Liver (tissue), 9 donors: ENCODE results near the gene SLC12A7. TPM values are rescaled to one million over a fixed set of nuclear protein-coding genes. Genes with fewer than 3 reads are reported as not detected.

Experiments
- DNase-seq: peaks from one replicate; pipeline ENCODE4 v3.0.0-alpha.2; 2017; ENCODE audit warnings: low spot score
- H3K27ac ChIP-seq, 2 donors: one replicate each; pipeline ENCODE4 v1.7.0; 2013; ENCODE audit warnings: inconsistent platforms in 2 of 2, low read length in 2 of 2, control low read depth in 1 of 2, low read depth in 1 of 2, mild to moderate bottlenecking in 1 of 2
- H3K27me3 ChIP-seq, 4 donors: one replicate each; pipeline versions ENCODE4 v1.6.1 to v1.7.0; 2013; ENCODE audit warnings: low read length in 3 of 4, inconsistent platforms in 1 of 4, mild to moderate bottlenecking in 1 of 4, moderate library complexity in 1 of 4; ENCODE audit not compliant: control insufficient read depth in 4 of 4, insufficient read depth in 4 of 4
- H3K36me3 ChIP-seq, 4 donors: one replicate each; pipeline versions ENCODE4 v1.6.1 to v1.7.0; 2013; ENCODE audit warnings: low read length in 3 of 4, mild to moderate bottlenecking in 3 of 4, low read depth in 1 of 4, moderate library complexity in 1 of 4; ENCODE audit not compliant: control insufficient read depth in 4 of 4, insufficient read depth in 3 of 4
- H3K4me1 ChIP-seq, 4 donors: one replicate each; pipeline versions ENCODE4 v1.6.1 to v1.7.0; 2013; ENCODE audit warnings: low read length in 3 of 4, mild to moderate bottlenecking in 3 of 4, moderate library complexity in 1 of 4; ENCODE audit not compliant: control insufficient read depth in 4 of 4, insufficient read depth in 4 of 4
- H3K4me3 ChIP-seq, 3 donors: one replicate each; pipeline versions ENCODE4 v1.6.1 to v1.7.0; 2013; ENCODE audit warnings: low read length in 3 of 3, control low read depth in 1 of 3, low read depth in 1 of 3, mild to moderate bottlenecking in 1 of 3
- H3K9ac ChIP-seq, 2 donors: one replicate each; pipeline ENCODE4 v1.7.0; 2013; ENCODE audit warnings: low read length in 2 of 2, mild to moderate bottlenecking in 2 of 2, moderate library complexity in 2 of 2, control low read depth in 1 of 2, low read depth in 1 of 2
- H3K9me3 ChIP-seq, 4 donors: one replicate each; pipeline versions ENCODE4 v1.6.1 to v1.7.0; 2013; ENCODE audit warnings: low read length in 3 of 4; ENCODE audit not compliant: control insufficient read depth in 4 of 4
- CTCF ChIP-seq: fragments of 150-350 bp; IDR thresholded peaks from 2 replicates; pipeline ENCODE4 v1.5.1; 2017; ENCODE audit warnings: improper control_type of control experiment, low read depth, low read length; ENCODE audit not compliant: missing input control
- EGR1 ChIP-seq, 2 donors: IDR thresholded peaks; 2 replicates each; pipeline ENCODE4 v1.6.1; 2016 to 2018; ENCODE audit warnings: antibody characterized with exemption in 2 of 2, low read depth in 2 of 2
- FOXA1 ChIP-seq: IDR thresholded peaks from 2 replicates; pipeline ENCODE4 v1.6.1; 2016; ENCODE audit warnings: antibody characterized with exemption
- FOXA2 ChIP-seq: IDR thresholded peaks from 2 replicates; pipeline ENCODE4 v1.6.1; 2016; ENCODE audit warnings: antibody characterized with exemption
- GABPA ChIP-seq, 2 donors: IDR thresholded peaks in 1 of 2; conservative IDR thresholded peaks in 1 of 2; 2 replicates each; pipeline ENCODE4 v1.6.1; 2016; ENCODE audit warnings: antibody characterized with exemption in 2 of 2, mild to moderate bottlenecking in 1 of 2, moderate library complexity in 1 of 2
- HNF4A ChIP-seq, 2 donors: conservative IDR thresholded peaks; 2 replicates each; pipeline ENCODE4 v1.6.1; 2016; ENCODE audit warnings: antibody characterized with exemption in 2 of 2, mild to moderate bottlenecking in 2 of 2
- HNF4G ChIP-seq: IDR thresholded peaks from 2 replicates; pipeline ENCODE4 v1.6.1; 2016; ENCODE audit warnings: antibody characterized with exemption
- JUND ChIP-seq, 2 donors: IDR thresholded peaks; 2 replicates each; pipeline ENCODE4 v1.6.1; 2016; ENCODE audit warnings: antibody characterized with exemption in 2 of 2
- NR2F2 ChIP-seq: IDR thresholded peaks from 2 replicates; pipeline ENCODE4 v1.6.1; 2016; ENCODE audit warnings: antibody characterized with exemption
- RAD21 ChIP-seq, 2 donors: IDR thresholded peaks; 2 replicates each; pipeline ENCODE4 v1.6.1; 2016; ENCODE audit warnings: antibody characterized with exemption in 2 of 2, mild to moderate bottlenecking in 2 of 2
- RXRA ChIP-seq, 2 donors: IDR thresholded peaks; 2 replicates each; pipeline ENCODE4 v1.6.1; 2017 to 2018; ENCODE audit warnings: antibody characterized with exemption in 2 of 2, mild to moderate bottlenecking in 1 of 2
- SP1 ChIP-seq: IDR thresholded peaks from 2 replicates; pipeline ENCODE4 v1.6.1; 2018; ENCODE audit warnings: antibody characterized with exemption, mild to moderate bottlenecking
- TAF1 ChIP-seq: conservative IDR thresholded peaks from 2 replicates; pipeline ENCODE4 v1.6.1; 2016; ENCODE audit warnings: antibody characterized with exemption, mild to moderate bottlenecking
- YY1 ChIP-seq: IDR thresholded peaks from 2 replicates; pipeline ENCODE4 v1.6.1; 2016; ENCODE audit warnings: antibody characterized with exemption, mild to moderate bottlenecking
- WGBS: extraction: QIAGEN DNeasy Blood & Tissue Kit; methylation state at CpG from one replicate; pipeline ENCODE4 v1.1.7; 2013; 5-methylcytosine and 5-hydroxymethylcytosine counted together
- polyA plus RNA-seq, 2 donors: library from polyadenylated mRNA; stranded (reverse) in 1 of 2; unstranded in 1 of 2; fragments of 200-250 nt in 1 of 2; fragments of >200 nt in 1 of 2; fragmentation: Nextera tagmentation in 1 of 2; extraction: Ambion mirVana in 1 of 2; gene quantifications; one replicate each; pipeline versions ENCODE4 v1.2.1 to v1.2.3, GENCODE V29; 2013 to 2015
- total RNA-seq, 2 donors: library from RNA; depleted of rRNA; stranded (reverse); fragments of >200 nt; gene quantifications; one replicate each; pipeline ENCODE4 v1.2.3, GENCODE V29; 2014
- TF ChIP-seq, protein P1 (sequence below): IDR thresholded peaks from 2 replicates; pipeline ENCODE4 v1.6.1; 2016; ENCODE audit warnings: antibody characterized with exemption
- TF ChIP-seq, protein P2 (sequence below): IDR thresholded peaks from 2 replicates; pipeline ENCODE4 v1.6.1; 2016; ENCODE audit warnings: antibody characterized with exemption
- TF ChIP-seq, protein P3 (sequence below): IDR thresholded peaks from 2 replicates; pipeline ENCODE4 v1.6.1; 2016; ENCODE audit warnings: antibody characterized with exemption, mild to moderate bottlenecking
- TF ChIP-seq, protein P4 (sequence below): IDR thresholded peaks from 2 replicates; pipeline ENCODE4 v1.6.1; 2016; ENCODE audit warnings: antibody characterized with exemption
- donor health status: healthy.
- donor health status: healthy.
- donor health status: healthy.
- donor health status: healthy.
- donor health status: healthy.

SLC12A7 gene
- total and polyA plus RNA-seq, 4 donors, result 12.3 to 64.2 (median 28.9) TPM

- Histone ChIP-seq H3K27me3 (no peaks in the 10 kb centered on the region), H3K4me3 (no peak overlapping the region), H3K27ac (no peak overlapping the region), H3K9me3 (no peaks in the 10 kb centered on the region), H3K9ac (no peak overlapping the region), H3K4me1 (peaks cover 0 to 12% (median 6%) of the 10 kb centered on the region in 4 donors), H3K36me3 (no peaks in the 10 kb centered on the region)
- TF ChIP-seq YY1, result no peak
- TF ChIP-seq TAF1, result no peak
- TF ChIP-seq, protein P1, sequence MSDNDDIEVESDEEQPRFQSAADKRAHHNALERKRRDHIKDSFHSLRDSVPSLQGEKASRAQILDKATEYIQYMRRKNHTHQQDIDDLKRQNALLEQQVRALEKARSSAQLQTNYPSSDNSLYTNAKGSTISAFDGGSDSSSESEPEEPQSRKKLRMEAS, result no peak
- TF ChIP-seq, protein P2, sequence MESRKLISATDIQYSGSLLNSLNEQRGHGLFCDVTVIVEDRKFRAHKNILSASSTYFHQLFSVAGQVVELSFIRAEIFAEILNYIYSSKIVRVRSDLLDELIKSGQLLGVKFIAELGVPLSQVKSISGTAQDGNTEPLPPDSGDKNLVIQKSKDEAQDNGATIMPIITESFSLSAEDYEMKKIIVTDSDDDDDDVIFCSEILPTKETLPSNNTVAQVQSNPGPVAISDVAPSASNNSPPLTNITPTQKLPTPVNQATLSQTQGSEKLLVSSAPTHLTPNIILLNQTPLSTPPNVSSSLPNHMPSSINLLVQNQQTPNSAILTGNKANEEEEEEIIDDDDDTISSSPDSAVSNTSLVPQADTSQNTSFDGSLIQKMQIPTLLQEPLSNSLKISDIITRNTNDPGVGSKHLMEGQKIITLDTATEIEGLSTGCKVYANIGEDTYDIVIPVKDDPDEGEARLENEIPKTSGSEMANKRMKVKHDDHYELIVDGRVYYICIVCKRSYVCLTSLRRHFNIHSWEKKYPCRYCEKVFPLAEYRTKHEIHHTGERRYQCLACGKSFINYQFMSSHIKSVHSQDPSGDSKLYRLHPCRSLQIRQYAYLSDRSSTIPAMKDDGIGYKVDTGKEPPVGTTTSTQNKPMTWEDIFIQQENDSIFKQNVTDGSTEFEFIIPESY, result no peak
- TF ChIP-seq HNF4A (conservative IDR thresholded peaks at IDR 0.05), result no peak
- no peak for TF ChIP-seq FOXA1
- no peak for TF ChIP-seq RXRA (IDR thresholded peaks at IDR 0.05)
- TF ChIP-seq SP1, result no peak
- TF ChIP-seq NR2F2, result no peak
- no peak for TF ChIP-seq RAD21 (IDR thresholded peaks at IDR 0.05)
- TF ChIP-seq HNF4G, result no peak
- TF ChIP-seq, protein P3, sequence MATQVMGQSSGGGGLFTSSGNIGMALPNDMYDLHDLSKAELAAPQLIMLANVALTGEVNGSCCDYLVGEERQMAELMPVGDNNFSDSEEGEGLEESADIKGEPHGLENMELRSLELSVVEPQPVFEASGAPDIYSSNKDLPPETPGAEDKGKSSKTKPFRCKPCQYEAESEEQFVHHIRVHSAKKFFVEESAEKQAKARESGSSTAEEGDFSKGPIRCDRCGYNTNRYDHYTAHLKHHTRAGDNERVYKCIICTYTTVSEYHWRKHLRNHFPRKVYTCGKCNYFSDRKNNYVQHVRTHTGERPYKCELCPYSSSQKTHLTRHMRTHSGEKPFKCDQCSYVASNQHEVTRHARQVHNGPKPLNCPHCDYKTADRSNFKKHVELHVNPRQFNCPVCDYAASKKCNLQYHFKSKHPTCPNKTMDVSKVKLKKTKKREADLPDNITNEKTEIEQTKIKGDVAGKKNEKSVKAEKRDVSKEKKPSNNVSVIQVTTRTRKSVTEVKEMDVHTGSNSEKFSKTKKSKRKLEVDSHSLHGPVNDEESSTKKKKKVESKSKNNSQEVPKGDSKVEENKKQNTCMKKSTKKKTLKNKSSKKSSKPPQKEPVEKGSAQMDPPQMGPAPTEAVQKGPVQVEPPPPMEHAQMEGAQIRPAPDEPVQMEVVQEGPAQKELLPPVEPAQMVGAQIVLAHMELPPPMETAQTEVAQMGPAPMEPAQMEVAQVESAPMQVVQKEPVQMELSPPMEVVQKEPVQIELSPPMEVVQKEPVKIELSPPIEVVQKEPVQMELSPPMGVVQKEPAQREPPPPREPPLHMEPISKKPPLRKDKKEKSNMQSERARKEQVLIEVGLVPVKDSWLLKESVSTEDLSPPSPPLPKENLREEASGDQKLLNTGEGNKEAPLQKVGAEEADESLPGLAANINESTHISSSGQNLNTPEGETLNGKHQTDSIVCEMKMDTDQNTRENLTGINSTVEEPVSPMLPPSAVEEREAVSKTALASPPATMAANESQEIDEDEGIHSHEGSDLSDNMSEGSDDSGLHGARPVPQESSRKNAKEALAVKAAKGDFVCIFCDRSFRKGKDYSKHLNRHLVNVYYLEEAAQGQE, result no peak
- no peak for TF ChIP-seq GABPA (IDR thresholded peaks at IDR 0.05 in 1 of 2, conservative IDR thresholded peaks at IDR 0.05 in 1 of 2)
- no peak for TF ChIP-seq FOXA2
- TF ChIP-seq EGR1 (IDR thresholded peaks at IDR 0.05; ENCODE audit: low read depth in 2 of 2), result no peak
- TF ChIP-seq JUND (IDR thresholded peaks at IDR 0.05), result no peak
- TF ChIP-seq, protein P4, sequence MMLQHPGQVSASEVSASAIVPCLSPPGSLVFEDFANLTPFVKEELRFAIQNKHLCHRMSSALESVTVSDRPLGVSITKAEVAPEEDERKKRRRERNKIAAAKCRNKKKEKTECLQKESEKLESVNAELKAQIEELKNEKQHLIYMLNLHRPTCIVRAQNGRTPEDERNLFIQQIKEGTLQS, result no peak
- no peak for TF ChIP-seq CTCF
- 92% methylated on average over 13 of the region's 13 CpGs for WGBS
- no peak for DNase-seq
Observed at GRCh38 chr5:1002836-1003235, 109.0 kb downstream of the SLC12A7 start.

DNA sequence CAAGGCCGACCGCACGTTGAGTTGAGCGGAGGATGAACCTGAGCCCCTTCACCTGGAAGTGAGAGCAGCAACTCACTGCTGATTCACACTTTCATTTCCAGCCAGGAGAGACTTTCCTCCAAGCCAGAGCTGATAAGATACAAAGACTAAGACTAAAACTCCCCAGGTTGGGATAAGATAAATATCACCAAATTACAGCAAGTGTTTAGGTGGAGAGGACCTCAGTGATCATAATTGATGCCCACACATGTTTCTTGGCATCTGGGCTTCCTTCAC lies 109.7 kb downstream of the SLC12A7 start:
- H3K4me3 ChIP-seq, result no peak overlapping the region
- H3K27me3 ChIP-seq, result no peaks in the 10 kb centered on the region
- WGBS, result 85% methylated on average over 4 of the region's 4 CpGs
- no peaks in the 10 kb centered on the region for H3K9me3 ChIP-seq
- no peaks in the 10 kb centered on the region for H3K36me3 ChIP-seq
- H3K4me1 ChIP-seq, result peaks cover 0 to 12% (median 6%) of the 10 kb centered on the region in 4 donors
- no peak for DNase-seq
- H3K9ac ChIP-seq, result no peak overlapping the region
- H3K27ac ChIP-seq, result no peak overlapping the region
- TF ChIP-seq HNF4G (no peak), RXRA (IDR thresholded peaks at IDR 0.05) (no peak), HNF4A (conservative IDR thresholded peaks at IDR 0.05) (no peak), SP1 (no peak), RAD21 (IDR thresholded peaks at IDR 0.05) (no peak), NR2F2 (no peak), CTCF (no peak), YY1 (no peak), GABPA (IDR thresholded peaks at IDR 0.05 in 1 of 2, conservative IDR thresholded peaks at IDR 0.05 in 1 of 2) (no peak)
- TF ChIP-seq, protein P4, result no peak
- TF ChIP-seq, protein P1, result no peak
